GM18870 (cell line): ENCODE results near the gene CYP19A1.

Experiments
- ATAC-seq: cut with Tn5 transposase; IDR thresholded peaks from one replicate; pipeline ENCODE4 v1.9.1; 2021; ENCODE audit warnings: moderate library complexity; ENCODE audit not compliant: unreplicated experiment

The CYP19A1 gene

GRCh38 chr15:51338496-51338895, at the start of gene CYP19A1:
Gene CYP19A1 (minus strand): TSS chr15:51338596. CDS start chr15:51242912, 95,684 bp downstream.
- ATAC-seq, result no peak

- no peak for ATAC-seq
Observed at GRCh38 chr15:51387699-51388041, 49.3 kb upstream of the CYP19A1 start.

- no peak for ATAC-seq
Observed at GRCh38 chr15:51386960-51387698, 48.7 kb upstream of the CYP19A1 start.

GRCh38 chr15:51386486-51386885, 48.1 kb upstream of the CYP19A1 start:
- no peak for ATAC-seq

GRCh38 chr15:51386029-51386428, 47.6 kb upstream of the CYP19A1 start:
- no peak for ATAC-seq

- ATAC-seq, result no peak
Observed at GRCh38 chr15:51382787-51383186, 44.4 kb upstream of the CYP19A1 start.

- ATAC-seq, result no peak
Observed at GRCh38 chr15:51380999-51381806, 42.8 kb upstream of the CYP19A1 start.

GRCh38 chr15:51379390-51379789, 41.0 kb upstream of the CYP19A1 start:
- ATAC-seq, result no peak

- no peak for ATAC-seq
Observed at GRCh38 chr15:51378406-51378805, 40.0 kb upstream of the CYP19A1 start.

- ATAC-seq, result no peak
Observed at GRCh38 chr15:51377038-51377786, 38.8 kb upstream of the CYP19A1 start.

GRCh38 chr15:51375966-51376640, 37.7 kb upstream of the CYP19A1 start:
- ATAC-seq, result no peak

GRCh38 chr15:51374131-51374530, 35.7 kb upstream of the CYP19A1 start:
- no peak for ATAC-seq

GRCh38 chr15:51371266-51371665, 32.9 kb upstream of the CYP19A1 start:
- no peak for ATAC-seq

- peak; percentile 61 for ATAC-seq
Observed at GRCh38 chr15:51369451-51369761, 31.0 kb upstream of the CYP19A1 start.

- no peak for ATAC-seq
Observed at GRCh38 chr15:51368751-51369450, 30.5 kb upstream of the CYP19A1 start.

GRCh38 chr15:51368307-51368706, 29.9 kb upstream of the CYP19A1 start:
- ATAC-seq, result no peak

GRCh38 chr15:51367322-51367976, 29.1 kb upstream of the CYP19A1 start:
- no peak for ATAC-seq

- ATAC-seq, result no peak
Observed at GRCh38 chr15:51366920-51367319, 28.5 kb upstream of the CYP19A1 start.

- no peak for ATAC-seq
Observed at GRCh38 chr15:51366071-51366470, 27.7 kb upstream of the CYP19A1 start.

- ATAC-seq, result no peak
Observed at GRCh38 chr15:51365417-51365816, 27.0 kb upstream of the CYP19A1 start.
